Measurements from ENCODE around the gene PFKM.

- TF ChIP-seq, protein P1, sequence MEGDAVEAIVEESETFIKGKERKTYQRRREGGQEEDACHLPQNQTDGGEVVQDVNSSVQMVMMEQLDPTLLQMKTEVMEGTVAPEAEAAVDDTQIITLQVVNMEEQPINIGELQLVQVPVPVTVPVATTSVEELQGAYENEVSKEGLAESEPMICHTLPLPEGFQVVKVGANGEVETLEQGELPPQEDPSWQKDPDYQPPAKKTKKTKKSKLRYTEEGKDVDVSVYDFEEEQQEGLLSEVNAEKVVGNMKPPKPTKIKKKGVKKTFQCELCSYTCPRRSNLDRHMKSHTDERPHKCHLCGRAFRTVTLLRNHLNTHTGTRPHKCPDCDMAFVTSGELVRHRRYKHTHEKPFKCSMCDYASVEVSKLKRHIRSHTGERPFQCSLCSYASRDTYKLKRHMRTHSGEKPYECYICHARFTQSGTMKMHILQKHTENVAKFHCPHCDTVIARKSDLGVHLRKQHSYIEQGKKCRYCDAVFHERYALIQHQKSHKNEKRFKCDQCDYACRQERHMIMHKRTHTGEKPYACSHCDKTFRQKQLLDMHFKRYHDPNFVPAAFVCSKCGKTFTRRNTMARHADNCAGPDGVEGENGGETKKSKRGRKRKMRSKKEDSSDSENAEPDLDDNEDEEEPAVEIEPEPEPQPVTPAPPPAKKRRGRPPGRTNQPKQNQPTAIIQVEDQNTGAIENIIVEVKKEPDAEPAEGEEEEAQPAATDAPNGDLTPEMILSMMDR (IDR thresholded peaks at IDR 0.05; ENCODE audit: low read length), result no peak
- TF ChIP-seq EZH2 (IDR thresholded peaks at IDR 0.05; ENCODE audit: borderline replicate concordance, low read length), result no peak
Observed at GRCh38 chr12:48194799-48195201, 75.6 kb downstream of the PFKM start.
